ENCODE data around the gene MRPL44. TPM values are rescaled to one million over a fixed set of nuclear protein-coding genes. Genes with fewer than 3 reads are reported as not detected.
A peak's percentile ranks its signal among the peaks of the same experiment; 100 is the strongest.

Gene MRPL44
- total and polyA plus RNA-seq, 7 experiments from 2014 or later: 18.0 to 36.2 (median 26.9) TPM

DNA sequence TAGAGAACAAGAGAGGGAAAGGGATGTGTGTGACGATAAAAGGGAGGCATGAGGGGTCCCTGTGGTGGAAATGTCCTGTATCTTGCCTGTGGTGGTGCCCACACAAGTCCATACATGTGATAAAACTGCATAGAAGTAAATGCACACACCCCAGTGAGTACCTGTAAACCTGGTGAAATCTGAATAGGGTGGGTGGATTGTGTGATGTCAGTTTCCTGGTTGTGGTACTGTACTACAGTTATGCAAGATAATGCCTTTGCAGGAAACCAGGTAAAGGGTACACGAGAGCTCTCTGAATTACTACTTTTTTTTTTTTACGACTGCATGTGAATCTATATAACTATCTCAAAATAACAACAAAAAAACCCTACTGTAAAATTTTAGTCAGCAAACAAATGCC lies 59.7 kb downstream of the MRPL44 start:
- ChIA-PET CTCF (interaction anchor here (0.6 to 0.8 kb wide), 2 partner anchors 24 to 69 kb away, joined by 3 to 6 read pairs; no protein-coding TSS in a partner anchor), POLR2A (no interaction called here)
- Histone ChIP-seq H3K9me3 (ENCODE audit: control insufficient read depth in 2 of 3, low read length in 3 of 3) (no peaks in the 10 kb centered on the region), H3K4me1 (ENCODE audit: control insufficient read depth in 2 of 2, insufficient read depth in 2 of 2, low read length in 2 of 2) (peaks cover 0 to 4% of the 10 kb centered on the region in 2 donors), H3K4me3 (ENCODE audit: low read length) (no peak overlapping the region), H3K36me3 (ENCODE audit: control insufficient read depth in 2 of 3, insufficient read depth in 3 of 3, low read length in 3 of 3) (no peaks in the 10 kb centered on the region), H3K27ac (ENCODE audit: low read depth, low read length) (no peak overlapping the region), H3K27me3 (ENCODE audit: control insufficient read depth in 2 of 2, insufficient read depth in 2 of 2, low read length in 2 of 2) (no peaks in the 10 kb centered on the region)
- Mint-ChIP-seq H3K4me1 (peaks cover 9 to 33% (median 23%) of the 10 kb centered on the region in 7 donors), H3K27ac (peak overlapping the region in 6 of 9 donors; percentile 24 to 70 (median 42)), H3K4me3 (peak overlapping the region in 4 of 10 donors; percentile 1 to 49 (median 16)), H3K27me3 (no peaks in the 10 kb centered on the region), H3K36me3 (peaks cover 0 to 11% (median 3%) of the 10 kb centered on the region in 5 donors), H3K9me3 (peaks cover 0 to 5% (median 0%) of the 10 kb centered on the region in 11 donors)
- DNase-seq (peak in 4 of 9 donors; percentile 18 to 27 (median 26)), ATAC-seq (peak; percentile 44)
- intact Hi-C loops (cut with micrococcal nuclease): no loop called here

Other genes starting within 250 kb of the MRPL44 start
- 1 to 10 TPM in 3 of 5 experiments, under 1 TPM in 2; 0.54 to 8.2 (median 1.6) TPM for gene AP1S3, start 119.9 kb upstream of the MRPL44 start, total RNA-seq
- gene AP1S3, start 119.9 kb upstream of the MRPL44 start, polyA plus RNA-seq: 1 to 10 TPM in 1 of 2 donors, under 1 TPM in 1; 0.53 to 2.1 TPM
- 10 to 100 TPM; 25.3 to 80.1 (median 29.9) TPM for gene WDFY1, start 12.1 kb upstream of the MRPL44 start, total RNA-seq
- 10 to 100 TPM; 13.9 to 15.0 TPM for gene WDFY1, start 12.1 kb upstream of the MRPL44 start, polyA plus RNA-seq
- gene SERPINE2, start 81.8 kb downstream of the MRPL44 start, total RNA-seq: 10 to 100 TPM in 2 of 5 experiments, 1 to 10 TPM in 3; 5.2 to 18.1 (median 8.1) TPM
- 10 to 100 TPM; 15.3 to 46.7 TPM for gene SERPINE2, start 81.8 kb downstream of the MRPL44 start, polyA plus RNA-seq

Data from naive thymus-derived CD4-positive, alpha-beta T cell (primary cell).